GM23338 (cell line): ENCODE measurements around the gene ITIH4. TPM values are rescaled to one million over a fixed set of nuclear protein-coding genes. Genes with fewer than 3 reads are reported as not detected.

Experiments used
- ATAC-seq: fragments of 200-7000 bp; cut with Tn5 transposase; 3 replicates; pipeline ENCODE4 v1.9.1; 2020
- DNase-seq: peaks from one replicate; pipeline ENCODE4 v3.0.0-alpha.2; 2015; ENCODE audit warnings: low spot score
- H2AFZ ChIP-seq: fragments of 200-600 bp; sonication (generic); 2 replicates; pipeline ENCODE4 v1.8.0; 2016; ENCODE audit warnings: antibody characterized with exemption, mild to moderate bottlenecking, moderate library complexity
- H3F3A ChIP-seq: fragments of 200-600 bp; sonication (generic); replicated peaks from 2 replicates; pipeline ENCODE4 v1.8.0; 2017; ENCODE audit warnings: antibody characterized with exemption, mixed run types, low read depth
- H3K27ac ChIP-seq: fragments of 200-600 bp; sonication (generic); 2 replicates; pipeline ENCODE4 v1.6.1; 2016; ENCODE audit warnings: low read depth
- H3K27me3 ChIP-seq: fragments of 200-600 bp; sonication (generic); 2 replicates; pipeline ENCODE4 v1.8.0; 2016; ENCODE audit warnings: mild to moderate bottlenecking, mixed run types, moderate library complexity; ENCODE audit not compliant: insufficient read depth
- H3K36me3 ChIP-seq: fragments of 200-600 bp; sonication (generic); 2 replicates; pipeline ENCODE4 v1.8.0; 2016; ENCODE audit warnings: mild to moderate bottlenecking; ENCODE audit not compliant: insufficient read depth
- H3K4me1 ChIP-seq: fragments of 200-600 bp; sonication (generic); 2 replicates; pipeline ENCODE4 v1.8.0; 2016; ENCODE audit warnings: mild to moderate bottlenecking, moderate library complexity; ENCODE audit not compliant: insufficient read depth
- H3K4me2 ChIP-seq: fragments of 200-600 bp; sonication (generic); 2 replicates; pipeline ENCODE4 v1.7.1; 2017; ENCODE audit warnings: mixed run types
- H3K4me3 ChIP-seq: fragments of 200-600 bp; sonication (generic); 2 replicates; pipeline ENCODE4 v1.6.1; 2016; ENCODE audit warnings: mixed run types
- H3K79me2 ChIP-seq: fragments of 200-600 bp; sonication (generic); replicated peaks from 2 replicates; pipeline ENCODE4 v1.8.0; 2017; ENCODE audit warnings: mild to moderate bottlenecking; ENCODE audit not compliant: insufficient read depth
- H3K9me2 ChIP-seq: fragments of 200-600 bp; sonication (generic); 2 replicates; pipeline ENCODE4 v1.8.0; 2017; ENCODE audit not compliant: insufficient read depth
- H4K20me1 ChIP-seq: fragments of 200-600 bp; sonication (generic); replicated peaks from 2 replicates; pipeline ENCODE4 v1.8.0; 2017; ENCODE audit warnings: mild to moderate bottlenecking; ENCODE audit not compliant: insufficient read depth
- H3K27ac Mint-ChIP-seq: 2 replicates; pipeline ENCODE4 v1.8.0; 2020; ENCODE audit warnings: inconsistent platforms, mild to moderate bottlenecking, moderate library complexity, mixed read lengths
- H3K27me3 Mint-ChIP-seq: 3 replicates; pipeline ENCODE4 v1.8.0; 2022; ENCODE audit warnings: low read depth, mild to moderate bottlenecking, moderate library complexity, mixed read lengths, inconsistent platforms; ENCODE audit not compliant: insufficient read depth, poor library complexity
- H3K36me3 Mint-ChIP-seq: 3 replicates; pipeline ENCODE4 v1.8.0; 2021; ENCODE audit warnings: low read depth, mild to moderate bottlenecking, inconsistent platforms, moderate library complexity, mixed read lengths
- H3K4me1 Mint-ChIP-seq: 3 replicates; pipeline ENCODE4 v1.8.0; 2020; ENCODE audit warnings: mild to moderate bottlenecking, inconsistent platforms, mixed read lengths
- H3K4me3 Mint-ChIP-seq: 3 replicates; pipeline ENCODE4 v1.8.0; 2021; ENCODE audit warnings: moderate library complexity, mild to moderate bottlenecking, inconsistent platforms, mixed read lengths
- H3K9me3 Mint-ChIP-seq: 3 replicates; pipeline ENCODE4 v1.8.0; 2020; ENCODE audit warnings: moderate library complexity, mild to moderate bottlenecking, inconsistent platforms, mixed read lengths
- CREB1 ChIP-seq: fragments of 250-450 bp; sonication (Bioruptor Pico); IDR thresholded peaks from 2 replicates; pipeline ENCODE4 v1.5.0; 2020; ENCODE audit warnings: low read depth, mild to moderate bottlenecking, moderate library complexity
- EZH2 ChIP-seq: fragments of 200-600 bp; sonication (generic); IDR thresholded peaks from one replicate; pipeline ENCODE4 v1.8.0; 2017; ENCODE audit warnings: antibody characterized with exemption, mild to moderate bottlenecking, low read depth; ENCODE audit not compliant: unreplicated experiment
- EZH2phosphoT487 ChIP-seq: fragments of 200-600 bp; sonication (generic); IDR thresholded peaks from one replicate; pipeline ENCODE4 v1.8.1; 2018; ENCODE audit warnings: antibody characterized with exemption; ENCODE audit not compliant: unreplicated experiment
- JUNB ChIP-seq: IDR thresholded peaks from one replicate; pipeline ENCODE4 v1.6.1; 2016; ENCODE audit warnings: antibody characterized with exemption; ENCODE audit not compliant: unreplicated experiment
- NANOG ChIP-seq: IDR thresholded peaks from 2 replicates; pipeline ENCODE4 v1.6.1; 2016; ENCODE audit warnings: antibody characterized with exemption, borderline replicate concordance
- POLR2AphosphoS5 ChIP-seq: IDR thresholded peaks from 2 replicates; pipeline ENCODE4 v1.6.1; 2016; ENCODE audit warnings: antibody characterized with exemption, low read depth
- ZNF114 ChIP-seq: fragments of 250-450 bp; sonication (Bioruptor Pico); IDR thresholded peaks from 2 replicates; pipeline ENCODE4 v1.5.0; 2020; ENCODE audit warnings: mild to moderate bottlenecking, moderate library complexity
- ZNF331 ChIP-seq: fragments of 250-450 bp; sonication (Bioruptor Pico); IDR thresholded peaks from 2 replicates; pipeline ENCODE4 v1.5.0; 2020; ENCODE audit warnings: low read depth, mild to moderate bottlenecking, moderate library complexity
- polyA plus RNA-seq: library from polyadenylated mRNA; unstranded; fragments of >200 nt; fragmentation: Nextera tagmentation; extraction: Ambion mirVana; gene quantifications from 2 replicates; pipeline ENCODE4 v1.2.1, GENCODE V29; 2016
- total RNA-seq: library from RNA; depleted of rRNA; stranded (reverse); fragments of >200 nt; shearing (Covaris generic); gene quantifications from 2 replicates; pipeline ENCODE4 v1.2.3, GENCODE V29; 2014
- TF ChIP-seq, protein P1 (sequence below), 2 experiments: fragments of 200-600 bp in 1 of 2; sonication (generic) in 1 of 2; conservative IDR thresholded peaks; 2 replicates each; pipeline versions ENCODE4 v1.5.1 to v1.6.1; 2016 to 2017; ENCODE audit warnings: antibody characterized with exemption in 2 of 2, low read depth in 2 of 2, mild to moderate bottlenecking in 2 of 2, moderate library complexity in 1 of 2
- TF ChIP-seq, protein P2 (sequence below): IDR thresholded peaks from one replicate; pipeline ENCODE4 v1.6.1; 2018; ENCODE audit warnings: antibody characterized with exemption; ENCODE audit not compliant: unreplicated experiment
- TF ChIP-seq, protein P3 (sequence below): IDR thresholded peaks from 2 replicates; pipeline ENCODE4 v1.6.1; 2016; ENCODE audit warnings: antibody characterized with exemption
- TF ChIP-seq, protein P4 (sequence below): fragments of 250-450 bp; sonication (Bioruptor Pico); IDR thresholded peaks from 2 replicates; pipeline ENCODE4 v1.5.0; 2020; ENCODE audit warnings: mild to moderate bottlenecking, moderate library complexity

Gene ITIH4
- total and polyA plus RNA-seq, 2 experiments from 2014 or later, result 0.82 to 1.4 TPM

DNA sequence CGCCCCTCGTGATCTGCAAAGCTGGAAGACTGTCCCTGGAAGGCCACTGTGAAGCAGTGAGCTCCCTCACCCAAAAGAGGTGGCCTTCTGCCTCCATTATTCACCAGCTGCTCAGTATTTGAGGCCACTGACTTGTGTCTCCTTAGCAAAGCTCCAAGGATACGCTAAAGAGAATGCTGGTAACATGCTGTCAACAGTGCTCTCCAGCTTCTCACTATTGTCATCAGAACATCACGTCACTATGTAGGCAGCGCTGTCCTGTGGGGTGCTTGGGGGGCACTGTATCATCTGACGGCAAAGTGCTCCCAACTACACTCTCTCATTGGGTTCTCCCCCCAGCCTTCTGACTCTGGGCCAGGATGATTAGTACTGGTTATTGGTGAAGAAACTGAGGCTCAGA, 14.3 kb downstream of the ITIH4 start:
- Histone ChIP-seq H3K4me3 (no peak overlapping the region), H3K79me2 (no peaks in the 10 kb centered on the region), H3K27ac (no peak overlapping the region), H2AFZ (no peak overlapping the region), H3K27me3 (no peaks in the 10 kb centered on the region), H3K4me1 (peaks cover 7% of the 10 kb centered on the region; the same call in 1 of the 2 replicates), H3K9me2 (no peaks in the 10 kb centered on the region), H3K36me3 (no peaks in the 10 kb centered on the region), H3K4me2 (no peak overlapping the region), H4K20me1 (no peaks in the 10 kb centered on the region), H3F3A (no peaks in the 10 kb centered on the region)
- no peak for TF ChIP-seq EZH2phosphoT487
- TF ChIP-seq ZNF114, result no peak
- no peak for TF ChIP-seq ZNF331 (CRISPR knock-in tag)
- TF ChIP-seq, protein P1, sequence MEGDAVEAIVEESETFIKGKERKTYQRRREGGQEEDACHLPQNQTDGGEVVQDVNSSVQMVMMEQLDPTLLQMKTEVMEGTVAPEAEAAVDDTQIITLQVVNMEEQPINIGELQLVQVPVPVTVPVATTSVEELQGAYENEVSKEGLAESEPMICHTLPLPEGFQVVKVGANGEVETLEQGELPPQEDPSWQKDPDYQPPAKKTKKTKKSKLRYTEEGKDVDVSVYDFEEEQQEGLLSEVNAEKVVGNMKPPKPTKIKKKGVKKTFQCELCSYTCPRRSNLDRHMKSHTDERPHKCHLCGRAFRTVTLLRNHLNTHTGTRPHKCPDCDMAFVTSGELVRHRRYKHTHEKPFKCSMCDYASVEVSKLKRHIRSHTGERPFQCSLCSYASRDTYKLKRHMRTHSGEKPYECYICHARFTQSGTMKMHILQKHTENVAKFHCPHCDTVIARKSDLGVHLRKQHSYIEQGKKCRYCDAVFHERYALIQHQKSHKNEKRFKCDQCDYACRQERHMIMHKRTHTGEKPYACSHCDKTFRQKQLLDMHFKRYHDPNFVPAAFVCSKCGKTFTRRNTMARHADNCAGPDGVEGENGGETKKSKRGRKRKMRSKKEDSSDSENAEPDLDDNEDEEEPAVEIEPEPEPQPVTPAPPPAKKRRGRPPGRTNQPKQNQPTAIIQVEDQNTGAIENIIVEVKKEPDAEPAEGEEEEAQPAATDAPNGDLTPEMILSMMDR (conservative IDR thresholded peaks at IDR 0.05; ENCODE audit: low read depth in 2 of 2), result no peak
- TF ChIP-seq, protein P2, sequence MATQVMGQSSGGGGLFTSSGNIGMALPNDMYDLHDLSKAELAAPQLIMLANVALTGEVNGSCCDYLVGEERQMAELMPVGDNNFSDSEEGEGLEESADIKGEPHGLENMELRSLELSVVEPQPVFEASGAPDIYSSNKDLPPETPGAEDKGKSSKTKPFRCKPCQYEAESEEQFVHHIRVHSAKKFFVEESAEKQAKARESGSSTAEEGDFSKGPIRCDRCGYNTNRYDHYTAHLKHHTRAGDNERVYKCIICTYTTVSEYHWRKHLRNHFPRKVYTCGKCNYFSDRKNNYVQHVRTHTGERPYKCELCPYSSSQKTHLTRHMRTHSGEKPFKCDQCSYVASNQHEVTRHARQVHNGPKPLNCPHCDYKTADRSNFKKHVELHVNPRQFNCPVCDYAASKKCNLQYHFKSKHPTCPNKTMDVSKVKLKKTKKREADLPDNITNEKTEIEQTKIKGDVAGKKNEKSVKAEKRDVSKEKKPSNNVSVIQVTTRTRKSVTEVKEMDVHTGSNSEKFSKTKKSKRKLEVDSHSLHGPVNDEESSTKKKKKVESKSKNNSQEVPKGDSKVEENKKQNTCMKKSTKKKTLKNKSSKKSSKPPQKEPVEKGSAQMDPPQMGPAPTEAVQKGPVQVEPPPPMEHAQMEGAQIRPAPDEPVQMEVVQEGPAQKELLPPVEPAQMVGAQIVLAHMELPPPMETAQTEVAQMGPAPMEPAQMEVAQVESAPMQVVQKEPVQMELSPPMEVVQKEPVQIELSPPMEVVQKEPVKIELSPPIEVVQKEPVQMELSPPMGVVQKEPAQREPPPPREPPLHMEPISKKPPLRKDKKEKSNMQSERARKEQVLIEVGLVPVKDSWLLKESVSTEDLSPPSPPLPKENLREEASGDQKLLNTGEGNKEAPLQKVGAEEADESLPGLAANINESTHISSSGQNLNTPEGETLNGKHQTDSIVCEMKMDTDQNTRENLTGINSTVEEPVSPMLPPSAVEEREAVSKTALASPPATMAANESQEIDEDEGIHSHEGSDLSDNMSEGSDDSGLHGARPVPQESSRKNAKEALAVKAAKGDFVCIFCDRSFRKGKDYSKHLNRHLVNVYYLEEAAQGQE, result no peak
- TF ChIP-seq CREB1, result no peak
- no peak for TF ChIP-seq NANOG
- no peak for TF ChIP-seq JUNB
- TF ChIP-seq, protein P3, sequence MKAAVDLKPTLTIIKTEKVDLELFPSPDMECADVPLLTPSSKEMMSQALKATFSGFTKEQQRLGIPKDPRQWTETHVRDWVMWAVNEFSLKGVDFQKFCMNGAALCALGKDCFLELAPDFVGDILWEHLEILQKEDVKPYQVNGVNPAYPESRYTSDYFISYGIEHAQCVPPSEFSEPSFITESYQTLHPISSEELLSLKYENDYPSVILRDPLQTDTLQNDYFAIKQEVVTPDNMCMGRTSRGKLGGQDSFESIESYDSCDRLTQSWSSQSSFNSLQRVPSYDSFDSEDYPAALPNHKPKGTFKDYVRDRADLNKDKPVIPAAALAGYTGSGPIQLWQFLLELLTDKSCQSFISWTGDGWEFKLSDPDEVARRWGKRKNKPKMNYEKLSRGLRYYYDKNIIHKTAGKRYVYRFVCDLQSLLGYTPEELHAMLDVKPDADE, result no peak
- TF ChIP-seq EZH2, result no peak
- no peak for TF ChIP-seq POLR2AphosphoS5
- TF ChIP-seq, protein P4, sequence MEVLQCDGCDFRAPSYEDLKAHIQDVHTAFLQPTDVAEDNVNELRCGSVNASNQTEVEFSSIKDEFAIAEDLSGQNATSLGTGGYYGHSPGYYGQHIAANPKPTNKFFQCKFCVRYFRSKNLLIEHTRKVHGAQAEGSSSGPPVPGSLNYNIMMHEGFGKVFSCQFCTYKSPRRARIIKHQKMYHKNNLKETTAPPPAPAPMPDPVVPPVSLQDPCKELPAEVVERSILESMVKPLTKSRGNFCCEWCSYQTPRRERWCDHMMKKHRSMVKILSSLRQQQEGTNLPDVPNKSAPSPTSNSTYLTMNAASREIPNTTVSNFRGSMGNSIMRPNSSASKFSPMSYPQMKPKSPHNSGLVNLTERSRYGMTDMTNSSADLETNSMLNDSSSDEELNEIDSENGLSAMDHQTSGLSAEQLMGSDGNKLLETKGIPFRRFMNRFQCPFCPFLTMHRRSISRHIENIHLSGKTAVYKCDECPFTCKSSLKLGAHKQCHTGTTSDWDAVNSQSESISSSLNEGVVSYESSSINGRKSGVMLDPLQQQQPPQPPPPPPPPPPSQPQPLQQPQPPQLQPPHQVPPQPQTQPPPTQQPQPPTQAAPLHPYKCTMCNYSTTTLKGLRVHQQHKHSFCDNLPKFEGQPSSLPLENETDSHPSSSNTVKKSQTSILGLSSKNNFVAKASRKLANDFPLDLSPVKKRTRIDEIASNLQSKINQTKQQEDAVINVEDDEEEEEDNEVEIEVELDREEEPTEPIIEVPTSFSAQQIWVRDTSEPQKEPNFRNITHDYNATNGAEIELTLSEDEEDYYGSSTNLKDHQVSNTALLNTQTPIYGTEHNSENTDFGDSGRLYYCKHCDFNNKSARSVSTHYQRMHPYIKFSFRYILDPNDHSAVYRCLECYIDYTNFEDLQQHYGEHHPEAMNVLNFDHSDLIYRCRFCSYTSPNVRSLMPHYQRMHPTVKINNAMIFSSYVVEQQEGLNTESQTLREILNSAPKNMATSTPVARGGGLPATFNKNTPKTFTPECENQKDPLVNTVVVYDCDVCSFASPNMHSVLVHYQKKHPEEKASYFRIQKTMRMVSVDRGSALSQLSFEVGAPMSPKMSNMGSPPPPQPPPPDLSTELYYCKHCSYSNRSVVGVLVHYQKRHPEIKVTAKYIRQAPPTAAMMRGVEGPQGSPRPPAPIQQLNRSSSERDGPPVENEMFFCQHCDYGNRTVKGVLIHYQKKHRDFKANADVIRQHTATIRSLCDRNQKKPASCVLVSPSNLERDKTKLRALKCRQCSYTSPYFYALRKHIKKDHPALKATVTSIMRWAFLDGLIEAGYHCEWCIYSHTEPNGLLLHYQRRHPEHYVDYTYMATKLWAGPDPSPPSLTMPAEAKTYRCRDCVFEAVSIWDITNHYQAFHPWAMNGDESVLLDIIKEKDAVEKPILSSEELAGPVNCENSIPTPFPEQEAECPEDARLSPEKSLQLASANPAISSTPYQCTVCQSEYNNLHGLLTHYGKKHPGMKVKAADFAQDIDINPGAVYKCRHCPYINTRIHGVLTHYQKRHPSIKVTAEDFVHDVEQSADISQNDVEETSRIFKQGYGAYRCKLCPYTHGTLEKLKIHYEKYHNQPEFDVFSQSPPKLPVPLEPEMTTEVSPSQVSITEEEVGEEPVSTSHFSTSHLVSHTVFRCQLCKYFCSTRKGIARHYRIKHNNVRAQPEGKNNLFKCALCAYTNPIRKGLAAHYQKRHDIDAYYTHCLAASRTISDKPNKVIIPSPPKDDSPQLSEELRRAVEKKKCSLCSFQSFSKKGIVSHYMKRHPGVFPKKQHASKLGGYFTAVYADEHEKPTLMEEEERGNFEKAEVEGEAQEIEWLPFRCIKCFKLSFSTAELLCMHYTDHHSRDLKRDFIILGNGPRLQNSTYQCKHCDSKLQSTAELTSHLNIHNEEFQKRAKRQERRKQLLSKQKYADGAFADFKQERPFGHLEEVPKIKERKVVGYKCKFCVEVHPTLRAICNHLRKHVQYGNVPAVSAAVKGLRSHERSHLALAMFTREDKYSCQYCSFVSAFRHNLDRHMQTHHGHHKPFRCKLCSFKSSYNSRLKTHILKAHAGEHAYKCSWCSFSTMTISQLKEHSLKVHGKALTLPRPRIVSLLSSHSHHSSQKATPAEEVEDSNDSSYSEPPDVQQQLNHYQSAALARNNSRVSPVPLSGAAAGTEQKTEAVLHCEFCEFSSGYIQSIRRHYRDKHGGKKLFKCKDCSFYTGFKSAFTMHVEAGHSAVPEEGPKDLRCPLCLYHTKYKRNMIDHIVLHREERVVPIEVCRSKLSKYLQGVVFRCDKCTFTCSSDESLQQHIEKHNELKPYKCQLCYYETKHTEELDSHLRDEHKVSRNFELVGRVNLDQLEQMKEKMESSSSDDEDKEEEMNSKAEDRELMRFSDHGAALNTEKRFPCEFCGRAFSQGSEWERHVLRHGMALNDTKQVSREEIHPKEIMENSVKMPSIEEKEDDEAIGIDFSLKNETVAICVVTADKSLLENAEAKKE (CRISPR knock-in tag), result no peak
- no peak overlapping the region for H3K27ac Mint-ChIP-seq
- ATAC-seq (no peak), DNase-seq (no peak)
- no peaks in the 10 kb centered on the region; the same call in 1 of the 3 replicates for H3K9me3 Mint-ChIP-seq
- H3K27me3 Mint-ChIP-seq, result peaks cover 18% of the 10 kb centered on the region
- H3K4me1 Mint-ChIP-seq, result peaks cover 18% of the 10 kb centered on the region
- no peaks in the 10 kb centered on the region for H3K36me3 Mint-ChIP-seq
- no peak overlapping the region for H3K4me3 Mint-ChIP-seq
